NCI-H1436 treated with DMSO at 0.1 percent for 48 hours (cell line): ENCODE data around the gene AKAP6.

ENCODE experiments used
- DNase-seq: peaks from one replicate; lab custom pipeline; 2025; lab: John Stamatoyannopoulos, UW

Gene AKAP6

DNA sequence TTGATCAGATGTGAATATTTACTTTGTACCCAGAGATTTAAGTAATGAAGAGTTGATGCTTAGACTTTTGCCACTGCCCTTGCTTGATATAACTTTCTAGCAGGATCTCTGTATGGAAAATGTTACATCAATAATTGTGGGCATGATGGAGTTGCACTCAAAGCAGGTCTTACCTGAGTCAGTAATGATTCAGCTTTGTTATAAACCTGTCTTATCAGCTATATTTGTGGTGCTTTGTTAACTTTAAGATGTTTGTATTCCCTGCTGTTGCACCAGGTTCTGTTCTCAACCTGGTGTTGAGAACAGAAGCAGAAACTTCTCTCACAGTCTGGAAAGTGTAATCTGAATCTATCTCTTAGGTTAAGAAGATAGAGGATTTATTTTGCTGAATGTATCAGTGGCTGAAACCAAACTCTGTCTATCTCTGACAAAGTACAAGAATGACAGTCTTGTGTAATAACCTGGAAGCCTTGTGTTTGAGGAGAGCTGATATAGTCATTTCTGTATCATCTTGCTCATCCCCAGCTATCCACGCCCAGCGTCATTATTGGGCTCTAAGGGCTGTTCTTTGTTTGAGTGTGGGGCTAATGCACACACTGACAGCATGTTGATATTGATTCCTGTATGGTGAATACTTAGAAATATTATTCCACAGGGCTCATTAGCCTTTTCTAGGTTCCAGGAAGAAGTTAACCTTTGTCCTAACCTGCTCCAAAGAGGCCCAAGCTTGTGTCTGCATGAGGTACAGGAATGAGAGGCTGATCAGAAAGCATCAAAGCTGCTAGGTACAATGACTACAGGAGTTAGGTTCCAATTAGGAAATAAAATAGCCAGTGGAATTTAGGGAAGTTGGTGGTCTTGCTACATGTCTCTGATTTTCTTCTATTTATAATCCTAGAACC lies 3.6 kb downstream of the AKAP6 start:
- no peak for DNase-seq

GRCh38 chr14:32336702-32337101 lies 7.6 kb downstream of the AKAP6 start:
- no peak for DNase-seq

DNA sequence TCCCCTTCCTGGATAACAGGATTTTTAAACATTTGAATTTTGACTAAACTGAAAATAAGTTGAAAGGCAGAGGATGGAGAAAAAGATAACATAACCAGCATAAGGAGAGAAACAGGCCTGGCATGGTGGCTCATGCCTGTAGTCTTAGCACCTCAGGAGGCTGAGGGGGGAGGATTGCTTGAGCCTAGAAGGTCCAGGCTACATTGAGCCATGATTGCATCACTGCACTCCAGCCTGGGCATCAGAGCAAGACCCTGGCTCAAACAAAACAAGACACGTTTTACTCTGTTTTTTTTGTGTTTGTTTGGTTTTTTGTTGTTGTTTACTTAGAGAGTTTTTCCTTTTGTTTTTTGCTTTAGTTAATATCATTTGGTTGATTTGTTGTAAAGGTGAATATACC lies 8.7 kb downstream of the AKAP6 start:
- no peak for DNase-seq

GRCh38 chr14:32339188-32339587 lies 10.1 kb downstream of the AKAP6 start:
- no peak for DNase-seq

GRCh38 chr14:32341947-32342846 lies 13.1 kb downstream of the AKAP6 start:
- DNase-seq, result no peak

- no peak for DNase-seq
Observed at GRCh38 chr14:32342847-32343194, 13.7 kb downstream of the AKAP6 start.

DNA sequence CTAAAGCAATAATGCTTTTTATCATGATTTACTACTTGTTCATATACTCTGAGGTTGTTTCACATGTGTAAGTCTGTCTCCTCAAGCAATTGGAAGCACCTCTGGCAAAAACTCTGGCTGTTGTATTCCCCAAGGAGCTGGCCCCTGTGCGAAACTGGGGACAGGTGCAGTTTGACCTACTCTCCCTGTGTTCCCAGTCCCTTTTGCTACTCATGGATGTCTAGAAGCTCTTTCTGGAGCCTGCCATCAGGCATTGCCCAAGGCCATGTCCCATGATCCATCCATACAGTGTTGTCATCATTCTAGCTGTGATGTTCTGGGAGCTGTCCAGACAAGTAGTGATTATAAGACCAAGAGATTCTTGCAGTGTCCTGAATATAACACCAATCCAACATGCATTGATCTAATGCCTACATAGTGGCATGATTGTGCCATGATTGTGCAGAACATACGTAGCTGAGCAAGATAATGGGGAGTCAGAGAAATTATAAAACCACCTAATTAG lies 14.9 kb downstream of the AKAP6 start:
- no peak for DNase-seq

DNA sequence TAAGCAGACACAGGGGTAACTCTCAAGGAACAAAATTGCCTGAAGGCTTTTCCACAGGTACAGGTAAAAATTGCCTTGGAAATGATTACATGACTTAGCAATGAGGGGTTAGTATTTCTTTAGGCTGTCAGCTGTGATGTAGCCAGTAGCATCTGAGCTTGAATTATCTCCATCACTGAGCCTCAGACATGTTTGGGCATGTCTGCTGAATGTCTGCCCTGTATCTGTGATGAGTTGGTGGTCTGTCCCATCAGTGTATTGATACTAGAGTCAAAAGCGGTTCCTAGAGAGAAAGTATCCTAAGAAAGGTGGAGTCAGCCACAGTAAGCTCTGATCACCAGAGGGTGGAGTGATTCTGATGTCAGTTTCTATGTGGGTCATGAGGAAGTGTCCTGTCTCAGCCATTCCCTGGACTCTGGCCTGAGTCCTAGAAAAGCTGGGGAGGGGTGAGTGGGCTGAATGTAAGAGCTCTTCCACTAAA lies 16.3 kb downstream of the AKAP6 start:
- DNase-seq, result no peak

- DNase-seq, result no peak
Observed at GRCh38 chr14:32349322-32349721, 20.2 kb downstream of the AKAP6 start.

- DNase-seq, result no peak
Observed at GRCh38 chr14:32350020-32350419, 20.9 kb downstream of the AKAP6 start.

GRCh38 chr14:32352631-32353030 lies 23.5 kb downstream of the AKAP6 start:
- no peak for DNase-seq

DNA sequence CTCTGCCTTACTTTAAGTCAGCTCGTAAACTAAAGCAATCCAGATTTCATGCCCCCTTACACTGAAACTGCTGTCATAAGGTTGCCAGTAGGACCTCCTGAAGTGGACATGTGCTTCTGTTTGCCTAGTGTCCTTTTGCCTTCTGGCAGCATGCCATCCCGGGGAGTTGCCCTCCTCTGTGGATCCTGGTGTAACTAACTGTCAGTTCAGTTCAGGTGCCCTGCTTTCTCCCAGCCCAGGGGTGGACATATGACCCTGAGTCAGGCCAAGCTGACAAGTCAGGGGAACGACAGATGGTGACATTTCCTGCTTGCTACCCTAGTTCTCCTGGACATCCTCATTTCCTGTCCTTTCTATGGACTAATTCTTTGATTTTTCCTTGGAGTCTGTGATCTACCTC lies 25.6 kb downstream of the AKAP6 start:
- DNase-seq, result no peak

GRCh38 chr14:32358781-32359180 lies 29.7 kb downstream of the AKAP6 start:
- DNase-seq, result no peak

DNA sequence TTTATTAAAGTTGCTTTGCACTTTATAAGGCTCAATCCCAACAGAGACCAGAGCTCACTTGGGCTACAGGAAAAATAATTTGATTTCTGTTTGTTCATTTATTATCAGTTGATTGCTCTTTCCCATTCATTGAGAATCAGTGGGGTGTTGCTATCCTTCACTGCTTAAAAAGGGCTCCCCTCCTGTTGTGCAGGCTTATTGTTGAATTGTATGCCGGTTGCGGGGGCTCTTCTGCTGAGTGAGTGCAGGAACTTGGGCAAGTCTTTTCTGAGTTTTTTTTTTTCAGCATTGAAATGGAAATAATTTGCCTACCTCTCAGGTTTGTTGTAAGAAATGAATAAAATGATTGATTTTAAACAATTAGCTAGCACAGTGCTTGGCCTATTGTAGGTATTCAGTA lies 32.6 kb downstream of the AKAP6 start:
- no peak for DNase-seq

DNA sequence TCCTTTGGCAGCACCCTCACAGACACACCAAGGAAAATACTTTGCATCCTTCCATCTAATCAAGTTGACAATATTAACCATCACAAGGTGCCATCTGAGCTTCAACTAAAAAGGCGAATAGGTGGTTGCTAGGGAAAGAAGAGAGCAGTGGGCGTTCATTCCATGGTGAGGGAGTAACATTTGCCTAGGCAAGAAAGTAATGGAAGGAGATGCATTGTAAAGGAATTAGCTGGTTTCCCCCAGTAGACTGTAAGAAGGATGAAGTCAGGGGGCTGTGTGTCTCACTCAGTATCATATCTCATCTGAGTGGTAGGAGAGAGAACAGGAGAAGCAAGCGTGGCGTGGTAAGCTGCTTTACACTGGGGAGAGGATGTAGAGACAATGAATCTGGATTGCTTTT lies 34.7 kb downstream of the AKAP6 start:
- no peak for DNase-seq

DNA sequence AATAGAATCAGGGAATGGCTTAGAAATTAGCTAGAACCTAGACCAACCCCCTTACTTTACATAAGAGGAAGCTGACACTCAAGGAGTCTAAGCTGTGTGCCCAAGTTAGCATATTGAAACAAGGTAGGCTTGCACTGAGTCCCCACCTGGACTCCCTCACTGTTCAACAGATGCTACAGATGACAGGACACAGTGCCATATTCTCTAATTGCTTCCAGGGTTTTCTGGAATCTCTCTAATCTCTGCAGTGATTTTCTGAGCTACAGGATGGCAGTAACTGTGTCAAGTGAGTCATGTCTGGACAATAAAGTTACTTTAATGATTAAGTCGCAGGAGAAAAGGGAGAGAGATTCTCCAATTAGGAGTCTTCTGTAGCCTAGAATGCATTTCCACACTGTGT lies 35.8 kb downstream of the AKAP6 start:
- no peak for DNase-seq

DNA sequence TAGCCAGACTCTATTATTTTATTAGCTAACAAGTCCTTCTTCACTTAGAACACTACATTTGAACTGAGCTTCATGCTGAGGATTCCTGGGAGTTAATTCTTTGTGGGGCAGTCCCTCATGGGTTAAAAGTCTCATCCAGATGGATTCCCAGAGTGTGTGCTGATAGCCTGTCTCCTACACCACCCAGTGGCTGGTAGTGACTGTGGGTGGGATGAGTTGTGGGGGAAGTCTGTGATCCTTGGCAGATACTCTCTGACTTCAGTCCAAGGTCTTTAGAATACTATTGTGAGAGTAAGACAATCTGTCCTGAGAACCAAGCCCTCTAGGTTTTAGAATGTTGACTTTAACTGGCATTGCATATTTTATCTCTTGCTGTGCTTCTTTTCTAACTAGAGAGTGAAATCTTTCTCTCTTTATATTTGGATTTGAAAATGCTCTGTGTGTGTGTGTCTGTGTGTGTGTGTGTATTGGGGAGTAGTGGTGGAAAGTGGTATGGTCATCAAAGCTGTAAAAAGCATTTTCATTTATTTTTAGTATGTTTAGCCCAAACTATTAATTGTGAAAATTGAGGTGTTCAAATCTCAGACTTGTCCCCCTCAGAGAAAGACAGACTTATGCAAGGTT lies 37.3 kb downstream of the AKAP6 start:
- DNase-seq, result no peak

DNA sequence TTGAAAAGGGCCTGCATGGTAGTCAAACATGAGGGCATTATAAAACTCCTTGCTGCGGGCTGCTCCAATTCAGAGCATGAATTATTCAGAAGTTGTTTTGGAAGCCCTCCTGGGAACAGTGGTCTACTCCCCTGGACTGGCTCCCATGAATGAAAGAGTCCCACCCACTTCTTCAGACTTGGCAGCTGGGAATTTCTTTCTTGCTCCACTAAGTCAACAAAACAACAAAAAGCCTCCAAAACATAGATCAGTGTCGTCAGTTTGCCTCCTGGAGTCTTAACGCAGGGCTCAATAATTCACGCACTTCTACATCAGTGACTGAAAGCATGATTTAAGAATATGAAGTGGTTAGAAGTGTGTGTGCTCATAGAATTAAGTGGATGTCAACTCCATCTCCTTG lies 37.9 kb downstream of the AKAP6 start:
- DNase-seq, result no peak

DNA sequence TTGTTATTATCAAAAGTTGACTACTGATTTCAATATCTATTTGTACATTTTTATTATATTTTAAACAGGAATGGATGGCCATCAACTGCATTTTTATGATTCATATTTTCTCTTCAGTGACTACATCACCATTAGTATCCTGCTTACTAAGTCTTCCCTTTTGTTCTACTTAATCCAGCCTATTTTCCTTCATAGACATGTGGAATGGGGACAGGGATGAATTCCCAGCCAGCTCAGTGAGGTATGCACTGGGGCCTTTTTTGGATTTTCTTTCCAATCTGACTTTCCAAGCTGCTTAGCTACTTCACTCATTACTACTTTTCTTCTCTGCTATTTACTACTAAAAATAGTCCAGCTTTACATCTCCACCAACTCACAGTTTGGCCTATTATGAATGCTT lies 38.4 kb downstream of the AKAP6 start:
- no peak for DNase-seq

DNA sequence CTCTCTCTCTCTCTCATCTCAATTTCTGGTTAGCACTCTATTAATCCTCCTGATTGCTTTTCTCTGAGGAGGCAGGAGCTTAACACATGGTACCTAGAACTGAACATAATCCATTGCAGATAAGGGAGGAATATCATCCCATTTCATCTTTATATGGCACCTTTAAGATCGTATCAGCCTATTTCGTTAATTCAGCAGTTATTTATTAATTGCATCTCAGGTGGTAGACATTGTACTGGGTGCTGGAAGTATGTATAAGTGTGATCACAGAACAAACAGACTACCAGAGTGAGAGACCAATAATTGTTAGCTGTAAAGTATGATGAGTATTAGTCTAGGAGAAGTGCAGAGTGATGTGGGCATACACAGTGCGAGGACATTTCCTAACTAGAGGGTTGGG lies 39.0 kb downstream of the AKAP6 start:
- DNase-seq, result no peak

GRCh38 chr14:32370714-32371113 lies 41.6 kb downstream of the AKAP6 start:
- no peak for DNase-seq

- no peak for DNase-seq
Observed at GRCh38 chr14:32372154-32372553, 43.1 kb downstream of the AKAP6 start.
